ENCODE data around the gene PAX8.

Gene PAX8

DNA sequence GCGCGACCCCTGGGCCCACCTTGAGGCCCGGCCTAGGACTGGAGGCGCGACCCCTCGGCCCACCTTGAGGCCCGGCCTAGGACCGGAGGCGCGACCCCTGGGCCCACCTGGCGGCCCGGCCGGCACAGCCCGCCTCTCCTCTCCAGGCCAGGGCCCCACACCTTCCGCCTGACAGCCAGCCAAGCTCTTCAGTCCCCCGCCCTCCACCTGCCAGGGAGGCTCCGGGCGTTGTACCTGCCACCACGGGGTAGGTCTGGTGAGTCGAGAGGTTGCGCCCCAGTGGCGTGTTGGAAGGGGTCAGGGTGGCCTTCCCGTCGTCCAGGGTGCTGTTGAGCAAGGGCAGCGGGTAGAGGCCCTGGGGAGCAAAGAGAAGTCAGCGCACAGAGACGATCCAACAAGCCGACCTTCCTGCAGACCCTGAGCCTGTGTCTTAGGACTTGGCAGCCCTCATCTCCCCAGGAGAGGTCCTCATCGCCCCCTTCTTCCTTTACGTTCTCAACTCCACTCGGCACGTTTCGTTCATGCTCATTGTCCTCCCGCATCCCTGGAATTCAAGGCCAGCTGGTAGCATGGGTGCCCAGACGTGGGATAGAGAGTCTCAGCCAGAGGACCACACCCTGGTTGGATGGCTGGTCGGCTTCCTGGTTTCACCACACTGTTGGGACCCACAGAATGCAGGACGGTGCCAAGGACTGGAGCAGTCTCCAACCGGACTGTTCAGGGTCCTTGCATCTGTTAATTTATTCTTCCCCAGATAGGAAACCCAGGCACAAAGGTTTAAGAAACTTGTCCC is 42.2 kb downstream of the PAX8 start:
- DNase-seq, result no peak

DNA sequence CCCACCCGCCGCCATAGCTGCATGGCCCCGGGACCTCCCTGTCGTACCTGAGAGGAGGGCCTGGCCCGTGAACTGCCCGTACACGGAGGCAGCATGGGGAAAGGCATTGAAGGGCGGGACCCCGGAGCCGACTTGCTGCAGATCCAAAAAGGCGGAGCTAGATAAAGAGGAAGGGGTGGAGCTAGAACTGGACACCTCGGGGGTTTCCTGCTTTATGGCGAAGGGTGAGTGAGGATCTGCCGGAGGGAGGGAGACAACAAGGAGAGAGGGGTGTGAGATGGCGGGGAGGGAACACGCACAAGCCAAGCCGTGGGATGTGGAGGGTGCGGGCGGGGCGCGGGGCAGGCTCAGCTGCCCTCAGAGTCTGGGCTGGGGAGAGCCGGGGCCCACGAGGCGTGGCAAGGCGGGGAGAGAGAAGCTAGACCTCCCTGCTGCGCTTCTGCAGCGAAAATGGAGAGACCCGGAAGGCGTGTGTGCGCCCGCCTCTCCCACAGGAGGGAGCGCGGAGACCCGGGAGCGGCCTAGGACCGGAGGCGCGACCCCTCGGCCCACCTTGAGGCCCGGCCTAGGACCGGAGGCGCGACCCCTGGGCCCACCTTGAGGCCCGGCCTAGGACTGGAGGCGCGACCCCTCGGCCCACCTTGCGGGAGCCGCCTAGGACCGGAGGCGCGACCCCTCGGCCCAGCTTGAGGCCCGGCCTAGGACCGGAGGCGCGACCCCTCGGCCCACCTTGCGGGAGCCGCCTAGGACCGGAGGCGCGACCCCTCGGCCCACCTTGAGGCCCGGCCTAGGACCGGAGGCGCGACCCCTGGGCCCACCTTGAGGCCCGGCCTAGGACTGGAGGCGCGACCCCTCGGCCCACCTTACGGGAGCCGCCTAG is 43.1 kb downstream of the PAX8 start:
- peak; percentile 80 for DNase-seq

DNA sequence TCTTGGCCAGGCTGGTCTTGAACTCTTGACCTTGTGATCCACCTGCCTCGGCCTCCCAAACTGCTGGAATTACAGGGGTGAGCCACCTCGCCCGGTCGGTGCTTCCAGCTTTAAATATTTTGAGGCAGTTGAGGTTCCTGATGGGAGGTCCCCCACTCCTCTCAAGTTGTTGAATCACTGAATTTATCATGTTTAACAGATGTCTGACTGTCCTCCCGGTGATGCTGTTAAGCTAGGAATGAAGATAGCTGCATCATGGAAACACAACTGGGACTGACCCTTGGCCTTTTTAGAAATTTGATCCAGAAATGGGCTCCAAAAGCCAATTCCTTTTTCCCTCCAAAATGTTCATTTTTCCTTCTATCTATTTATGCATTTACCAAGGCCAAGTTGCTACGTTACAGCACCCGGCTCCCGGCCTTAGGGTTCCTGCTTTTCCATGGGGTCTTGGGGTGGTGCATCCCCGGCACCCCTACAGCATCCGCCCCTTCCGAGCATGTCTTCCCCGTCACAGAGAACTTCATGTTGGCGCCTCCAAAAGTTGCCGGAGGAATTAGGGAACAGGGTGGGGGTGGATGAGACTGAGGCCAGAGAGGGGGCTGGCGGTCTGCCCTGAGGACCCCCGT is 43.9 kb downstream of the PAX8 start:
- DNase-seq, result no peak

DNA sequence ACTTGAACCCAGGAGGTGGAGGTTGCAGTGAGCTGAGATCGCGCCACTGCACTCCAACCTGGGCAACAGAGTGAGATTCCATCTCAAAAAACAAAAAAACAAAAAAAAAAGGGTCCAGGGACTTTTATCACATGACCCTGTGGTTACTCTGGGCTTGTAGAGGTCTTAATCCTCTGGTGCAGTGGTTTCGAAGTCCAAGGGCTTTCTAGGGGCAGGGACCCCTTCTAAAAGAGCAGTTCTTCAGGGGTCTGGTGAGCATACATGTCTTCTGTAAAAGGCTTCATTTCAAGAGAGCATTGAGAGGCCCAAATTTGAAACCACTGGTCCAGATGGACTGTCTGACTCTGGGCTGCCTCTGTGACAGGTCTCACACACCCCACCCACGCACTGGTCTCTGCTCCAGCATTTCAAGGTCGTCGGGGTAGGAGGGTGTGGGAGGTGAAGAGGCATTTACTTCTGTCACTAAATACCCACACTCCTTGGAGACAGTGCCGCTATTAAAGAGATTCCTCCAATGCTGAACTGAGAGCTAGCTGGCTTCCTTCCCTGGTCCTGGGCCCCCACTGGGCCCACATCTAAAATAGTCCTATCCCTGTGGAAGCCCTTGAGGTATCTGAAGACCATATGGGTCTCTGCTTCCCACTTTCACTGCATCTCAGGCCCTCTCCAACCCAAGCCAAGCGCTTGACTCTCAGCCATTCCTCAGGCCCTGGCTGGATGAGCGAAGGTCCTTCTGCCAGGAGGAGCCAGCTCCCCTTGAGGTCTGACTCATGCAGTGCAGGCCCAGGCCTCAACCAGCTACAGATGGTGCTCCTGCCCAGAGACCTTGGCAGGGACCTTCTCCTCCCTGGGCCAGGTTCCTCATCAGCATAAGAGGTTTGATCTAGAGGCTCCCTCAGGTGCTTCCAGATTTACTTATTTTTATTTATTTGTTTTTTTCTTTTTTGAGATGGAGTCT is 44.8 kb downstream of the PAX8 start:
- no peak for DNase-seq

DNA sequence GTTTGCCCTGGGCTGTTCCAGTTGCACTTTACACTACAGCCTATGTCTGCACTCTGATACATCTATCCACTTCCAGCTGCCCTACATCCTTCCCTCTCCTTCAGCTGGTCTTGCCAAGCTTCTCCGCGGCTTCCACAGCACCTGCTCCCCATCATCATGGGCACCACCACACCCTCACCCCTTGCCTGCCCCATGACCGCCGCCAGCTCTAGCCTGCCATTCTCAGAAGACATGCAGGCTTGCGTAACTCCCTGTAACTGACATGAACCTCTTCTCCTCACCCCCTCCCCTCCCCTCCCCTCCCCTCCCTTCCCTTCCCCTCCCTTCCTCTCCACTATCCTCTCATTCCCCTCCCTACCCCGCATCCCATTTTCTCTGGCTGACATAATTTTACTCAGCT is 46.0 kb downstream of the PAX8 start:
- peak; percentile 55 for DNase-seq

DNA sequence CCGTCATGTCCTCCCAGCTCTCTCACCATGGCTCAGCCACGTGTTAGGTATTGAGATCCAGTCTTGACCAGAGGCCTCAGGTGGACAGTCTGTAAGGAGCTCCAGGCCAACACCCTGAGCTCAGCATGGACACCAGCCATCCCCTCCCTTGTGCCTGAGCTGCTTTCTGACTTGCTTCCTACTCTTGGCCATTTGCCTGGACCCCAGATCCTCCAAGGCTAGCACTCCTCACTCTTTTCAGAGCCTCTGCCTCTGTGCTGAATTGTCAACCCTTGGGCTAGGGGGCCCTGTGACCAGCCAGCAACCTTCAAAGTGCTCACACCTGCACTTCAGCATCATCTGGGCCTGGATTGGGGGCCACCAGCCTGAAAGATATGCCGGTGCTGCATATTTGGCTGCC is 46.6 kb downstream of the PAX8 start:
- DNase-seq, result no peak

DNA sequence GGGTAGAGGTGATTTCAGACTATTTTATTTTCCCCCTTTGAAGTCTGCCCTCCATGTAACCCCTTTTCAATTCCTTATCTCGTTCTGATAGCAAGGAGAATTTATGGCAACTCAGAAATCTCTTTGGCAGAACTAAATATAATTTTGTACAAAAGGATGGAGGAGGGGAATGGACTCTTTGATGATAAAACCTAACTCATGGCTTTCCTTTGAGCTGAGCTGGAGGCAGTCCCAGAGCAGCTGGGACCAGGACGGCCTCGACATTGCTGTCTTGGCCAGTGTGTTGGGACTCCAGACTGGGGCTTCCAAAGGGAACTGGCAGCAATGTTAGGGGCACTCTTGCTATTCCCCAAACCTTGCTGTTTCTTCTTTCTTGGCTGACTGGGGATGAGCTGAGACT is 47.7 kb downstream of the PAX8 start:
- DNase-seq, result no peak

DNA sequence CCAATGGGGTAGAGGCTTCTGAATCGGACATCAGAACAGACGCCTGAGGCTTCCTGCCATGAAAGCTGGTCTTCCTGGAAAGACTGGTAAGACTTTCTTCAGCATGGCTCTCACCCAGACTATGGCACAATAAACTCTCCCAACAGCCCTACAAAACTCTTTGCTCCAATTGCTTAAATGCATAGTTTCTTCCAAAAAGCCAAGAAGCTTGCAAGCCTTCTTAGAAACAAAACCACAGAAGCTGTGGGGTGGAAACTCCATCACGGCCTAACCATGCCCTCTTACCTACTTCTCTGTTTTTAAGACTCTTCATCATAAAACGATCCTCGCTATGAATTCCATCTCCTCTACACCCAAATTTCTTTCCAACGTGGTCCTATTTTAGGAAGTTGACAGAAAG is 48.2 kb downstream of the PAX8 start:
- DNase-seq, result no peak

DNA sequence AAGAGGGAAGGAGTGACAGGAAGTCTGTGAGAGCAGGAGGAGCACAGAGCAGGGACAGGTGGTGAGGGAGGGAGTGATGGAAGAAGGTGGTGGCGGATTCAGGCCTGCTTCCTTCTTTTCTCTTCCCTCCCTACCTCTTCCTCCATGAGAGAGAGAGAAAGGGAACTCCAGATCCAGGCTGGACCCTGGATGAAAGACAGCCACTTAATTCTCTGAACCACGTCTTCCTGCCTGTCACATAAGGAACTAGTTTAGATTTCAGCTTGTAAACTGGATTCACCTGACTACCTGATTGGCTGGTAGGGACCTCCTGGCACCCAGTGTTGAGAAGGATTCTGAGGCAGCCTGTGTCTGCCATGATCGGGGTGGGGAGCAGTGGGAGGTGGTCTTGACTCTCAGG is 48.9 kb downstream of the PAX8 start:
- DNase-seq, result no peak

DNA sequence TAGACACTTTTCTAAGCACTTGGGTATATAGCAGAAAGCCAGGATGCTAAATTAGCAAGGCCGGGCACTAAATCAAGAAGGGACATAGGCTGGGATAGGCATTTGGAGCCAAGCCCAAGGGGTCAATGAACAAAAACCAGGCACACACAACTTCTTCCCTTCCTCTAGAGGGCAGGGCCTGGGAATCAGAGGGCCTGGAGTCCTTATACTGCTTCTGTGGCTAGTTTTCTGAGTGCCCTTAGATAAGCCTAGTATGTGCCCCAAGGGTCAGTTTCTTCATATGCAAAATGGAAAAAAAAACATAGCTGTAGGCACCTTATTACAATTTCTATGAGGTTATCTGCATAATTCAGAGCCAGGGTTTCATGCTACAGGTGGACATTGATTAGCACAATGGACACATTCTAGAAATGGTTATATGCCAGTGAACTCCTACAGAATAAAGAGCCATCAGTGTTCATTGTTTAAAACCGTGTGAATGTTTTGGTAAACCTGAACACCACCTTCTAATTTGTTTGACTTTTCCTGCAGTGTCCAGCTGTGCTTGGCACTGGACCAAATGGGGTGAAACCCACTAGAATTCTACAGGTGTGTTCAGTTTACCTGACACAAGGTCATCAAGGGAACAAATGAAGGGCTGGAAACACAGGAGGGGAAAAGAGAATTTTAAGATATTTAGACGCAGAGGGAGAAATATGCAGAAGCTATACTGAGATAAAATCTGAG is 49.6 kb downstream of the PAX8 start:
- DNase-seq, result no peak

DNA sequence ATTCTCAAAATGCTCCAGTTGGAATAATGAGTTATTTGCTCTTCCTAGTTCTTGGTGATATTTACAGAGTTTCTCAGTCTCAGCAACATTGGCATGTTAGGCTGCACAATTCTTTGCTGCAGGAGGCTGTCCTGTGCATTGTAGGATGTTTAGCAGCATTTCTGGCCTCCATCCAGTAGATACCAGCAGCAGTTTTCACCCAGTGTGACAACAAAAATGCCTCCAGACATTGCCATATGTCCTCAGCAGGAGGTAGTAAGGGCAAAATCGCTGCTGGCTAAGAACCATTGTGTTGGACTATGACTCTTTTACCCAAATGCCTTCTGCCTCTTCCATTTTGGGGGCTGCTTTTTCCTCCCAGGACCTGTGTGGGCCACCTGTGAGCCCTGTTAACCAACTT is 50.4 kb downstream of the PAX8 start:
- DNase-seq, result no peak

DNA sequence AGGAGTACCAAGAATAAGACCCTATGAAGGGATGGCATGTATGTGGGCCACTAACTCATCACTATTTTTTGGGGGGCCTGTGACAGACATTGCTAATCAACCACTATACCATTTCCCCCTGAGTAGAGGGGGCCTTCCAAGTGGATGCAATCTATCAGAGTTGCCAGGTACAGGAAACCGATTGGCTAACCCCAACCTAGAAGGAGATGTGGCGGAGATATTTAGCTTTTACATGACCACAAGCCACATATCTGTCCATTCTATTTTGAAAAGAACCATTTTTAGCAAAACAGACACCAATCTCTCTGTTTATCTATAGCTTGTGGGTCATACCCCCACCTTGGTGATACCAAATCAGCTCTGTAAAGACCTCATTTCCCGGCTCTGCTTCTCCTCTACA is 51.0 kb downstream of the PAX8 start:
- no peak for DNase-seq

DNA sequence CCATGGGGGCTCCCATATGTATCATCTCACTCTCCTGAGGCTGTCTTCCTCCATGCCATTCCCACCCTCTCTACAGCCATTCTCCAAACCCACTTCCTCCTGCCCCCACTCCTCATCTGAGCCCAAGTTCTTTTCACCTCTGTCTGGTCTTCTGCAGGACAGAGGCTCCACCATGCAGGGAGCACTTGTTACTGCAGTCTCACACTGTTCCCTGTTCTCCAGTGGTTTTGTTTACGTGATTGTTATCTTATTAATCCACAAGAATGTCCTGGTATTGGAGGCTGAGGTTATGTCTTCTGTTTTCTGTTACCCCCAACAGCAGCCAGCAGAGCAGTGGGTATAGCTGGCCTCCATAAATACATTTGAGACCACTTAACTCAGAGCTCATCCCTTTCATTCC is 51.4 kb downstream of the PAX8 start:
- DNase-seq, result no peak

DNA sequence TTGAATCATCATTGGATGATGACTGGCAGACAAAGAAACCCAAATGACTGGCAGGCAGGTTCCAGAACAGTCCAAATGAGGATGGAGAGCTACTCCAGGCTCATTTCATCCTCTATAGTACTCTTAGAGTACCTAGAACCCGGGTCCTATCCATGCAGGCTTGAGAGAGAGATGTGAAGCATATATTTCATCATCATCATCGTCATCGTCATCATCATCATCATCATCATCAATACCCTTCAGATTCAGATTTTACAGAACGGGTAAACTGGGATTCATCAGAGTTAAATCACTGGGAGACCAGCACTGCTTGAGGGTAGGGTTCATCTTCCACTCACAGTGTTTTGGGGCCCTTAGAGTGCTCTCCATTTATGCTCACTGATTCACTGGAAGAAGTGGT is 52.3 kb downstream of the PAX8 start:
- DNase-seq, result no peak

DNA sequence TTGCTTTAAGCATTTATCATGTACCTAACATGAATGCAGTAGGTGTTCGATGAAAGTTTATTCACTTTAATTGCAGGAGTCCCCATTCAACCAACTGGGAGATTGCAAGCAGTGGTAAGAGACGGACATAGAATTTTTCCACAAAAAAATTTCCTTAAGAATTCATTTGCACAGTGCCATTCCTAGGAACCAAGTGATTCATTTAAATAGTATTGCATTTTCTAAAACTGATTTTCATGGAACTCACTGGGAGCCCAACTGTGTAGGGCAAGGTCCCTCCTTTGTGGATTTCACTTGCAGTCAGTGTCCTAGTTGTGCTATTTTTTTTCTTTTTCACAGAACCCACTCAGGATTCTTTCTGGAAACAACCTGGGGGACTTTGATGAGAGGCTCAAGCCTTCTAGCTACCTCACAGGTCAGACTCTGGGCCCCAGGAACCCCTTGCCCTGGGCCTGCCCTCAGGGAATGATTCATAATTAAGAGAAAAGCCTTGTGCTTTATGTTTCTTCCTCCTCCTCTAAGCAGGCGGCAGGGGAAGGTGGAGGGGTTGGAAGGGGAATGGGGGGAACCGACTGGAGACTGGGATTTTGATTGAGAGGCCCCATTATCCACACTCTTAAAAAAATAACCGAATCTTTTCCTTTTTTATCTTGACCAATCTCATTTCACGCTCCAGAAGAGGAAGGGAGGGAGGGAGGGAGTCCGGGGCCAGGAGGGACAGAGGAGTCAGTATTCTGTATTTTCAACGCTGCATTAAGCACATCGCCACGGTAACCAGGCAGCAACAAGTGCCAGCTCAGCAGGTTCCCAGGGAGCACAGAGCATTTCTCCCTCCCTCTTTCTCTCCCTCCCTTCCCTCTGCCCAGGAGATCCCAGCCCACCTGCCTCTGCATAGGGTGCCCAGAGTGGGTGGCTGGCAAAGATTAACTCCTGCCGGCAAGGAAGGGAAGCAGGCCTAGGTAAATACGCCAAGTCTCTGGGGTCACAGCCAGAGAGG is 53.2 kb downstream of the PAX8 start:
- peak; percentile 71 for DNase-seq

DNA sequence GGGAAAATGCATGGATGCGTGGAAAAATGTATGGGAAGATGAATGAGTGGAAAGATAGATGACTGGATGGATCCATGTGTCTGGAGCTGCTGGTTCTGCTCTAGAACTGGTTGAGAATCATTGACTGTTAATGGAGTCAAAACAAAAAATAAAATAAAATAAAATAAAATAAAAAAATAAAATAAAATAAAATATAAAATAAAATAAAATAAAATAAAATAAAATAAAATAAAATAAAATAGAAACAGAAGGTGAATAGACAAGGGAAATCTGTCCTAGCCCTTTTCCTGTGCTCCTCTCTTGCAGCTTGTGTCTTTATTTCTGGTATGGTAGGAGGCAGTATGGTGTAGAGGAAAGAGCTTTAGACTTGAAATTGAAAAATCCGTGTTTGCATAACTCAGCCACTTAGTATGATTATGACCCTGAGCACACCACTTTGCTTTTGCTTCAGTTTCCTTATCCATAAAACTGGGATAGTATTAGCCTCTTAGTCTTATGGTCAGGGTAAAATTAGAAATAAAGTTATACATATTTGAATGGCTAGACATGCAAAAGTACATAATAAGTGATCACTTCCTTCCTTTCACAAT is 54.0 kb downstream of the PAX8 start:
- DNase-seq, result no peak

DNA sequence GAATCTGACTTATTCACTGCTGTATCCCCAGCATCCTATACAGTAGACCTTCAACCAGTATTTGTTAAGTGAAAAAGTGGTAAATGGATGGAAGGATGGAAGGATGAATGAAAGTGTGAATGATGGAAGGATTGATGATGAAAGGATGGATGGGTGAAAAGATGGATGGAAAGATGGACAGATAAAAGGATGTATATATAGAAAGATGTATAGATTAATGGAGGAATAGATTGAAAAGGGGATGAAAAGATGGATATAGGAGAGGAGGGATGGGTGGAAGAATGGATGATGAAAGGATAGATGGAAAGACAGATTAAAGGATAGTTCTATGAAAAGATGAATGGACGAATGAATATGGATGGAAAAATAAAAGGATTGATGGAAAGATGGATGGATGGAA is 54.9 kb downstream of the PAX8 start:
- no peak for DNase-seq

DNA sequence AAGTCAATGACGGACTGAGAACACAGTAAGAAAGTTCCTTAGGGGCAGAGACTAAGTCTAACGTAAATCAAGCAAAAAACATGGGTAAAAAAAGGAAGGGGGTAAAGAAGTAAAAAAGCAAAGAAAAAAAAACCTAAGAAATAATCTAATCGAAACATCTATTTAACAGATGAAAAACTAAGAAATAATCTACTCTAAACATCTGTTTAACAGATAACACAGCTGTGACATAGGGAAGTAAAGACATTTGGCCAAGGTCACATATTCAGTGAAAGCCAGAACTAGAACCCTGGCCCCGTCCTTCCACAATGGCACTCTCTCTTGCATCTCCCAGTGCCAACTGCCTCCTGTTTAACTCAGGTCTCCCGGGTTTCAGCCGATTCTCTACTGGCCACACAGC is 56.9 kb downstream of the PAX8 start:
- no peak for DNase-seq

DNA sequence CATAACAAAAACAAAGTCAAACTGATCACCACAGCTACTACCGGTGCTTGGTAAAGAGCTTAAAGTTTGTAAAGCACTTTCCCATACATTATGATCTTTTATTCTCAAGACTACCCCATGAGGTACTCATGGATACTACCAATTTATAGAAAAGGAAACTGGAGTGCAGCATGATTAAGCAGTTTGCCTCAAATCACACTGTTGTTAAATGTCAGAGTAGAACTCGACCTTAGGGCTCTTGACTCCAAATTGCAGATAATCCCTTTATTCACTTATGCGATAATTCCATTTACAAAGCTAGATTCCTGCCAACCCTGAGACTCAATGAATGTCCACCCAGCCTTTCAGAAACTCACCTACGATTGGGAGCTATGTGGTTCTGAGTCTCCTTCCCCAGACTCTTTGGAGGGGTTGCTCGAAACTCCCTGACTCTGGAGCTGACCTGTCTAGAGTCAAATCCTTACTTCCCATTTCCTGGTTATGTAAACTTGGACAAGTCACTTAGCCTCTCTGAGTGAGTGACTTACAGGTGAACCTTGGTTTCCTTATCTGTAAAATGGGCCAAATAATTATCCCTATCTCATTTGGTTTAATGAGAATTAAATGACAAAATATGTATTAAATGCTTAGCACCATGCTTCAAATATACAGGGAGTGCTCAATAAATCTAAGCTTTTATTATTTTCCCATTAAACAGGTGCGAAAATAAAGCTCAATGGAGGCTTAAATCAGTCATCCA is 57.6 kb downstream of the PAX8 start:
- DNase-seq, result no peak
